Fibroblast of lung (primary cell): ENCODE results near the gene R3HDML. TPM values are rescaled to one million over a fixed set of nuclear protein-coding genes. Genes with fewer than 3 reads are reported as not detected.

ENCODE experiments used
- DNase-seq, 2 donors: peaks; one replicate each; pipeline versions ENCODE4 v3.0.0 to v3.0.0-alpha.2; 2010; ENCODE audit warnings: low read depth in 2 of 2
- H2AFZ ChIP-seq: 2 replicates; pipeline ENCODE4 v1.5.1; 2012; ENCODE audit warnings: low read length, control low read depth, inconsistent platforms
- H3K27ac ChIP-seq: 2 replicates; pipeline ENCODE4 v1.5.1; 2011; ENCODE audit warnings: low read length, control low read depth; ENCODE audit not compliant: insufficient read depth
- H3K27me3 ChIP-seq: 2 replicates; pipeline ENCODE4 v1.5.1; 2011; ENCODE audit warnings: mild to moderate bottlenecking, low read length; ENCODE audit not compliant: control insufficient read depth, insufficient read depth
- H3K36me3 ChIP-seq: 2 replicates; pipeline ENCODE4 v1.5.1; 2011; ENCODE audit warnings: low read length; ENCODE audit not compliant: control insufficient read depth, insufficient read depth
- H3K4me1 ChIP-seq: 2 replicates; pipeline ENCODE4 v1.5.1; 2011; ENCODE audit warnings: low read length; ENCODE audit not compliant: control insufficient read depth, insufficient read depth; ENCODE audit errors: extremely low read depth
- H3K4me2 ChIP-seq: 2 replicates; pipeline ENCODE4 v1.5.1; 2011; ENCODE audit warnings: low read length, control low read depth; ENCODE audit not compliant: insufficient read depth; ENCODE audit errors: extremely low read depth
- H3K4me3 ChIP-seq, 4 experiments: fragments of 200-600 bp in 1 of 4; sonication (generic) in 1 of 4; replicated peaks in 1 of 4; 2 replicates each; pipeline ENCODE4 v1.5.1; 2011 to 2016; ENCODE audit warnings: low read length in 4 of 4, low read depth in 3 of 4, mild to moderate bottlenecking in 3 of 4, control low read depth in 2 of 4, inconsistent platforms in 1 of 4, mixed read lengths in 1 of 4; ENCODE audit not compliant: insufficient read depth in 1 of 4; ENCODE audit errors: control extremely low read depth in 1 of 4
- H3K79me2 ChIP-seq: 2 replicates; pipeline ENCODE4 v1.5.1; 2012; ENCODE audit warnings: mild to moderate bottlenecking, low read length, inconsistent platforms; ENCODE audit not compliant: control insufficient read depth, insufficient read depth
- H3K9ac ChIP-seq: 2 replicates; pipeline ENCODE4 v1.5.1; 2011; ENCODE audit warnings: mild to moderate bottlenecking, low read length, control low read depth; ENCODE audit not compliant: insufficient read depth
- H3K9me3 ChIP-seq: 2 replicates; pipeline ENCODE4 v1.5.1; 2012; ENCODE audit warnings: low read depth, low read length; ENCODE audit not compliant: control insufficient read depth, insufficient read depth
- H4K20me1 ChIP-seq: 2 replicates; pipeline ENCODE4 v1.5.1; 2011; ENCODE audit warnings: low read length; ENCODE audit not compliant: control insufficient read depth, insufficient read depth; ENCODE audit errors: extremely low read depth
- EZH2 ChIP-seq: IDR thresholded peaks from 2 replicates; pipeline ENCODE4 v1.5.1; 2012; ENCODE audit warnings: low read length, control low read depth, mild to moderate bottlenecking; ENCODE audit errors: missing control alignments
- polyA plus RNA-seq, 2 donors: library from polyadenylated mRNA; depleted of rRNA in 1 of 2; stranded (reverse) in 1 of 2; unstranded in 1 of 2; fragments of >200 nt; gene quantifications; 2 replicates each; pipeline ENCODE4 v1.2.1, GENCODE V29; 2011 to 2012; ENCODE audit warnings: missing spikeins in 1 of 2
- total RNA-seq: library from RNA; depleted of rRNA; stranded (reverse); fragments of >200 nt; gene quantifications from 2 replicates; pipeline ENCODE4 v1.2.1, GENCODE V29; 2014
- TF ChIP-seq, protein P1 (sequence below), 2 donors: IDR thresholded peaks in 1 of 2; conservative IDR thresholded peaks in 1 of 2; 1 replicate in 1 of 2; 2 replicates in 1 of 2; pipeline ENCODE4 v1.5.1; 2011 to 2012; ENCODE audit warnings: low read length in 2 of 2, control low read depth in 1 of 2, inconsistent platforms in 1 of 2, low read depth in 1 of 2, mild to moderate bottlenecking in 1 of 2

R3HDML gene
- total and polyA plus RNA-seq, 2 donors (not counting 1 experiment from before 2014, with no cell fraction given), result not detected

GRCh38 chr20:44342248-44342647, 5.4 kb downstream of the R3HDML start:
- Histone ChIP-seq H3K27me3 (no peaks in the 10 kb centered on the region), H3K9ac (no peak overlapping the region), H4K20me1 (no peaks in the 10 kb centered on the region), H3K36me3 (no peaks in the 10 kb centered on the region), H3K4me3 (no peak overlapping the region), H3K27ac (no peak overlapping the region), H3K9me3 (no peaks in the 10 kb centered on the region), H3K4me1 (no peaks in the 10 kb centered on the region), H3K79me2 (no peaks in the 10 kb centered on the region), H2AFZ (no peak overlapping the region), H3K4me2 (no peak overlapping the region)
- TF ChIP-seq EZH2, result no peak
- TF ChIP-seq, protein P1, sequence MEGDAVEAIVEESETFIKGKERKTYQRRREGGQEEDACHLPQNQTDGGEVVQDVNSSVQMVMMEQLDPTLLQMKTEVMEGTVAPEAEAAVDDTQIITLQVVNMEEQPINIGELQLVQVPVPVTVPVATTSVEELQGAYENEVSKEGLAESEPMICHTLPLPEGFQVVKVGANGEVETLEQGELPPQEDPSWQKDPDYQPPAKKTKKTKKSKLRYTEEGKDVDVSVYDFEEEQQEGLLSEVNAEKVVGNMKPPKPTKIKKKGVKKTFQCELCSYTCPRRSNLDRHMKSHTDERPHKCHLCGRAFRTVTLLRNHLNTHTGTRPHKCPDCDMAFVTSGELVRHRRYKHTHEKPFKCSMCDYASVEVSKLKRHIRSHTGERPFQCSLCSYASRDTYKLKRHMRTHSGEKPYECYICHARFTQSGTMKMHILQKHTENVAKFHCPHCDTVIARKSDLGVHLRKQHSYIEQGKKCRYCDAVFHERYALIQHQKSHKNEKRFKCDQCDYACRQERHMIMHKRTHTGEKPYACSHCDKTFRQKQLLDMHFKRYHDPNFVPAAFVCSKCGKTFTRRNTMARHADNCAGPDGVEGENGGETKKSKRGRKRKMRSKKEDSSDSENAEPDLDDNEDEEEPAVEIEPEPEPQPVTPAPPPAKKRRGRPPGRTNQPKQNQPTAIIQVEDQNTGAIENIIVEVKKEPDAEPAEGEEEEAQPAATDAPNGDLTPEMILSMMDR (conservative IDR thresholded peaks at IDR 0.05 in 1 of 2, IDR thresholded peaks at IDR 0.05 in 1 of 2; ENCODE audit: low read depth in 1 of 2, low read length in 2 of 2), result no peak
- DNase-seq, result peak in 1 of 2 donors; percentile 11

DNA sequence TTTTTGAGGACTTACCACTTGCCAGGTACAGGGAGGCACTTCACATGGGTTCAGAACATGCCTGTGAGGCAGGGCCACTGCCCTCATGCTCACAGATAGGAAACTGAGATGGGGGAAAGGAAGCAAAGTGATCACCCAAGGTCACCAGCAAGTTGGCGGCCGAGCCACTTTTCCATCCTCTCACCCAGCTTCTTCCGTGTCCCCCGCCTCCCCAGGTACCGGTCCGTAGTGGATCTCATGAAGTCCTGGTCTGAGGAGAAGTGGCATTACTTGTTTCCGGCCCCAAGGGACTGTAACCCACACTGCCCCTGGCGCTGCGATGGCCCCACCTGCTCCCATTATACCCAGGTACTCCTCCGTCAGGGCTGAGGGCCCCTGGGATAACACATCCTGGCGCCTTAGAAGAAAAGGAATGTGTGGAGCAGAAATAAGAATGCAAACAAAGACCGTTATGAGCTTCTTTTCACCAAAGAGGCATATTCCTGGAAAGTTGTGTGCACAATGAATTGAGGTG, 6.4 kb downstream of the R3HDML start:
- Histone ChIP-seq H3K4me2 (no peak overlapping the region), H3K9ac (no peak overlapping the region), H2AFZ (no peak overlapping the region), H3K36me3 (no peaks in the 10 kb centered on the region), H3K9me3 (no peaks in the 10 kb centered on the region), H3K27me3 (no peaks in the 10 kb centered on the region), H3K27ac (no peak overlapping the region), H3K79me2 (no peaks in the 10 kb centered on the region), H3K4me3 (no peak overlapping the region), H4K20me1 (no peaks in the 10 kb centered on the region), H3K4me1 (no peaks in the 10 kb centered on the region)
- TF ChIP-seq, protein P1 (conservative IDR thresholded peaks at IDR 0.05 in 1 of 2, IDR thresholded peaks at IDR 0.05 in 1 of 2; ENCODE audit: low read depth in 1 of 2, low read length in 2 of 2), result no peak
- TF ChIP-seq EZH2, result no peak
- DNase-seq, result no peak

DNA sequence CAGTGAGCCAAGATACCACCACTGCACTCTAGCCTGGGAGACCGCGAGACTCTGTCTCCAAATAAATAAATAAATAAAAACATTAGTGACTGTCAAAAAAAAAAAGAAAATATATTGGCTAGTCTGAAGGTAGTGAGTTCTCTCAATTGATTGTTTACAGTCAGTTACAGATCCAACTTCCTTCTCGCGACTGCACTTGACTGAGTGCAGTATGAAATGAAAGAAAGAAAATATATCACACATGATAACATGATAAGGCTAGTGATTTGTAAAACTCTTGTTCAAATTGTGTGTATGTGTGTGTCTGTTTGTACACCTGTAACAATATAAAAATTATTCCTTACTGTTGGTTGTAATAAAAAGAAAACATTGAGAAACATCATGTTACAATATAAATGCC, 7.9 kb downstream of the R3HDML start:
- Histone ChIP-seq H3K27me3 (no peaks in the 10 kb centered on the region), H3K36me3 (no peaks in the 10 kb centered on the region), H3K4me3 (no peak overlapping the region), H3K9me3 (no peaks in the 10 kb centered on the region), H4K20me1 (no peaks in the 10 kb centered on the region), H2AFZ (no peak overlapping the region), H3K4me1 (no peaks in the 10 kb centered on the region), H3K79me2 (no peaks in the 10 kb centered on the region), H3K27ac (no peak overlapping the region), H3K4me2 (no peak overlapping the region), H3K9ac (no peak overlapping the region)
- no peak for DNase-seq
- TF ChIP-seq, protein P1 (conservative IDR thresholded peaks at IDR 0.05 in 1 of 2, IDR thresholded peaks at IDR 0.05 in 1 of 2; ENCODE audit: low read depth in 1 of 2, low read length in 2 of 2), result no peak
- TF ChIP-seq EZH2, result no peak
